Fibroblast of the aortic adventitia (primary cell): Measurements from ENCODE around the gene BLVRB. TPM values are rescaled to one million over a fixed set of nuclear protein-coding genes. Genes with fewer than 3 reads are reported as not detected.
A peak's percentile ranks its signal among the peaks of the same experiment; 100 is the strongest.
"Not testable (repeated sequence)": the region's sequence is repeated elsewhere in the genome, so short reads cannot be mapped to it uniquely, and the experiment has no call there.

Experiments
- DNase-seq: peaks from one replicate; pipeline ENCODE4 v3.0.0-alpha.2; 2010; ENCODE audit warnings: low read depth
- H3K4me3 ChIP-seq: 2 replicates; pipeline ENCODE4 v1.5.1; 2011; ENCODE audit warnings: low read depth, mild to moderate bottlenecking, control low read depth, low read length, moderate library complexity
- CTCF ChIP-seq: IDR thresholded peaks from 2 replicates; pipeline ENCODE4 v1.5.1; 2011; ENCODE audit warnings: mild to moderate bottlenecking, low read length, control low read depth, inconsistent platforms; ENCODE audit not compliant: insufficient read depth
- total RNA-seq: library from RNA; depleted of rRNA; stranded (reverse); fragments of >200 nt; gene quantifications from 2 replicates; pipeline ENCODE4 v1.2.3, GENCODE V29; 2012; ENCODE audit warnings: low replicate concordance

Gene BLVRB
- total RNA-seq, 1 donor = 77.2 TPM

- no peak overlapping the region for H3K4me3 ChIP-seq
- TF ChIP-seq CTCF = no peak
- no peak for DNase-seq
These were observed 3.5 kb upstream of the BLVRB start for GRCh38 chr19:40469011-40469410.

- no peak for DNase-seq
- no peak for TF ChIP-seq CTCF
- H3K4me3 ChIP-seq = peak within 1 kb of the TSS; percentile 53
These were observed 1.6 kb upstream of the BLVRB start, which contains the start of gene SPTBN4 for GRCh38 chr19:40466985-40467734. Gene SPTBN4 (plus strand): TSS chr19:40467001. CDS start chr19:40472622, 5,621 bp downstream.

- H3K4me3 ChIP-seq = peak overlapping the region; percentile 53
- TF ChIP-seq CTCF = no peak
- DNase-seq = no peak
These were observed 857 bp upstream of the BLVRB start for GRCh38 chr19:40466219-40466984.

GRCh38 chr19:40465025-40465556 lies 454 bp downstream of the BLVRB start:
- no peak for TF ChIP-seq CTCF
- peak; percentile 82 for DNase-seq

DNA sequence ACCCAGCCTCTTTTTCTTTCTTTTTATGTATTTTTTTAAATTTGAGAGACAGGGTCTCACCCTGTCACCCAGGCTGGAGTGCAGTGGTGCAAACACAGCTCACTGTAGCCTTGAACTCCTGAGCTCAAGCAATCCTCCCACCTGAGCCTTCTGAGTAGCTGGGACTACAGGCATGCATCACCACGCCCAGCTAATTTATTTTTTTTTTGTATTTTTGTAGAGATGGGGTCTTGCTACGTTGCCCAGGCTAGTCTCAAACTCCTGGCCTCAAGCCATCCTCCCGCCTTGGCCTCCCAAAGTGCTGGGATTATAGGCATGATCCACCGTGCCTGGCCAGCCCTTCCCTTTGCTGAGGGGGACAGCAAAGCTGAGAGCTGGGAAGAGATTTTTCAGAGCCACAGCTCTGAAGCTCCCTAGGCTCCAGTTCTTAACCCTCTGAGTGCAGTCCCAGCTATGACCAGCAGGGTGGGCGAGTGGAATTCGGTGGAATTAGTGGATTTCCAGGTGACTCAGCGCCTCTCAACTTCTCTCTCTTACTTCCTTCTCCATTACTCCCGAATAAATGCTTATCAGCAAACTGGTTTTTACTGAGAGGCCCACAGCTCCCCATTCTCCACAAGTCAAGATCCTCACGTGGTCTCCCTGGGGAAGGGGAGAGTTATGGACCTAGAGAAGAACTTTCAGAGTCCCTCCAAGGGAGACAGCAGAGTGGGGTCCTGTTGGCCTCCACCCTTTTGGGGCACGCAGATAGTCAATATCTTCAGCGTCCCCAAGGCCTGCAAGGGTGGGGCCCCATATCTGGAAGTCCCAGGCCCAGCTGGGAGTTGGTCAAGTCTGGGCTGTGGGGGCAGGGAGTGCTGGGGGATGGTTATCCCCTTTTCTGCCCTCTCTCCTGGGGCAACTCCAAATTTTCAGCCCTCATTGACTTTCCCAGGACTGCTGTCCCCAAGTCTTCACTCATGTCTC lies 1.2 kb downstream of the BLVRB start:
- peak; percentile 95 for DNase-seq
- H3K4me3 ChIP-seq = peak overlapping the region; percentile 91
- peak; percentile 95 for TF ChIP-seq CTCF

More at GRCh38 chr19:40465025-40465556, 454 bp downstream of the BLVRB start:
- H3K4me3 ChIP-seq = peak overlapping the region; percentile 91

GRCh38 chr19:40463587-40464037 lies 1.9 kb downstream of the BLVRB start:
- DNase-seq = peak; percentile 46
- H3K4me3 ChIP-seq = not testable (repeated sequence)
